GM18502 (cell line): ENCODE results near the gene DGAT2.

Source experiments
- ATAC-seq: cut with Tn5 transposase; IDR thresholded peaks from one replicate; pipeline ENCODE4 v1.9.1; 2021; ENCODE audit warnings: mild to moderate bottlenecking; ENCODE audit not compliant: unreplicated experiment, poor library complexity

DGAT2 gene

DNA sequence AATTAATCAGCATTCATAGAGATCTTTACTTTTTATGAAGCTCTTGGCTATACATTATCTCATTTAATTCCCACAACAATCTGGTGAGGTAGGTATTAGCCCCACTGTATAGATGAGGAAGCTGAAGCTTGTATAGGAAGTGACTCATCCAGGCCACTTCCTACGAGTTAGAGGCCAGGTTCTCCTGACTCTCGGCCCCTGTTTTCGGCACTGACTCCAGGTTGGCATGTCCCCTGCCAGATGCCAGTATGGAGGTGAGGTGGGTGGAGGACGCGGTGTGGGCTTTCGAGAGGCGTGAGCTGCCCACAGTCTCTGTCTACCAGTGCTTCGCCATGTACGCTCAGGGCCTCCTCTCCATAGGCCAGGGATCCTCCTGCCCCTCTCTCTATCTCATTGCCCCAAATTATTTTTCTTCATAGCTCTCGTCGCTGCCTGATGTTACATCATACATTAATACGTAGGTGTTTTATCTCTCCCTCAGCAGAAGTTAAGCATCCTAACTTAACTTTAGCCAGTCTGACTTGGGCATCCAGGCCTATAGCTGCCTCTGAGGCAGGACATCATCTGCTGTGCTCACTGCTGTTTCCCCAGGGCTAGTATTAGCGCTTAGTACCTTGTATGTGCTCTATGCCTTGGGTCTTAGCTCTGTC is 9.0 kb downstream of the DGAT2 start:
- no peak for ATAC-seq

DNA sequence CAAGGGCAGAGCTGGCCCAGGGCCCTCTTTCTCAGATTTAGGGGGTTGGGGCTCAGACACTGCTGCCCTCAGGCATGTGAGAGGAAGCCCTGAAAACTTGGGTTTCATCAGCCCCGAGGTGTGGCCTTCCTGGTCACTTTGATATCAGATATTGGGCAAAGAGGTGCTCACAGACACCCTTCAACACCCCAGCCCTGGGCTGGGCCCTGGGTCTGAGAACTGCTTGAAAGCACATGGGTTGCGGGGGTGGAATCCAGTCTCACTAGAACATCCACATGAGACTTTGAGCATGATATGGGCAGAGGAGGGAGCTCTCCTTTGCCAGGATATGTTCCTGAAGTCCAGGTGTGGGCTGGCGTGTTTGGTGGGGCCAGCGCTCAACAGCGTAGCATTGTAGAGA is 10.4 kb downstream of the DGAT2 start:
- no peak for ATAC-seq

DNA sequence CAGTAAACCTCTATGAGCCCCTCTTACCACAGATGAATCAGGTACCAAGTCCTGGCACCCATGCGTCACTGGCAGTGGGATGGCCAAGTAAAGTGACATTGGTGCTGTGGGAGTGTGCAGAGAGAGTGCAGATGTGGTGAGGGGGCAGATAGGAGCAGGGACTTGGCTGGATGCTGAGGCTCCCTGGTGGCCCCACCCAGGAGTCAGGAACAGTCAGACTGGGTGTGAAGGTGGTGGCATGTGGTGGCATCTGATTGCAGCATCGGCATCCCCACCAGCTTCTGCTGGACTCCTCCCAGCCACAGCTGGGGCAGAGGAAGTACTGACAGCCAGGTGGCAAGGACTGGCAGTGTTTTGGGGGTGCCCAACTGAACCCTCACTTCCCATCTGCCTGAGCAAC is 11.4 kb downstream of the DGAT2 start:
- no peak for ATAC-seq

DNA sequence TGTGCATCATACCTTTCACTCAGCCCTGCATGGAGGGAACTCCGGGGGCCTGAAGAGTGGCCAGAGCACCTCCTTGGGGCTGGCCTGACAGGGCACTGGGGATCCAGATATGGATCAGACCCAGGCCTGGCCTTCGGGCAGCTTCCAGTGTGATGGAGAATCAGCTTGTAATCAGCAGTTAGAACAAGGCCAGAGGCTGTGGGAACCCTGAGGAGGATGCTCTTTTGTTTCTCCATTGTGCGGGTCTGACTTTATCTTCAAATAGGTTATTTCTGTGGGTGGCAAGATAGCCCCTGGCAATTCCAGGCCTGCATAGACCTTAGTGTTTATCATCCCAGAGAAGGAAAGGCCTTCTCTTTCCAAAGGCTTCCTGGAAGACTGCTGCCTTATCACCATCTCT is 12.3 kb downstream of the DGAT2 start:
- no peak for ATAC-seq

DNA sequence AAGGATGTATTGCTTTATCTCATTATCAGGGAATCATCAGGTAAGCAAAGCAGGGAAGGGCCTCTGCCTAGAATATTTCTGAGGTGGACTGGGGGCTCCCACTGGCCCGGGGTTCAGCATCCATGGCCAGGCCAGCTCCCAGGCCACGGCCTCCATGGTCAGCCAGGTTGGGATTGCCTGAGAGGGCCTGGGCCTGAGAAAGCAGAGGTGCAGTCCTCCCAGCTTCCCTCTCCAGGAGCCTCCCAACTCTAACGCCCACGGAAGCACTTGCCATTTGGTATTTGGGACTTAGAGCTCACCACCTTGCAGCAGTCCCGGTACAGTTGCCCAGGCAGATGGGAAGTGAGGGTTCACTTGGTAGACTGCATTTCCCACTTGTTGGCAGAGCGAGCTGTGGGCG is 12.7 kb downstream of the DGAT2 start:
- ATAC-seq, result no peak

DNA sequence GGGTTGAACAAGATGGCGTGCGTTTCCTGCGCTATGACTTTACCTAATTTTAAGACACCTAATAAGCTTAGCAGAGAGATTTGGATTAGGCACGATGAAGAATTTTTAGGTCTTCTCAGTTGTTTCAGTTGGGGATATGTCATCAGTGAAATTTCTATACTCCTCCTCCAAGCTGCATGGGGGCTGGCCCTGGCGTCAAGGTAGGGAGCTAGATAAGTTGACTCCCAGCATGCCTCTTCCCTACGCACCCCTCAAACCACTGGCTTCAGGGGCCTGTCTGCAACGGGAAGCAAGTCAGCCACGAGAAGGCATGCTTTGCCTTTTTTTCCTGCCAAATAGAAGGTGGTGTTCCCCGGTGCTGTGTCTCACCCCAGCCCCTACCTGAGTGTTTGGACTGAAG is 13.3 kb downstream of the DGAT2 start:
- no peak for ATAC-seq

DNA sequence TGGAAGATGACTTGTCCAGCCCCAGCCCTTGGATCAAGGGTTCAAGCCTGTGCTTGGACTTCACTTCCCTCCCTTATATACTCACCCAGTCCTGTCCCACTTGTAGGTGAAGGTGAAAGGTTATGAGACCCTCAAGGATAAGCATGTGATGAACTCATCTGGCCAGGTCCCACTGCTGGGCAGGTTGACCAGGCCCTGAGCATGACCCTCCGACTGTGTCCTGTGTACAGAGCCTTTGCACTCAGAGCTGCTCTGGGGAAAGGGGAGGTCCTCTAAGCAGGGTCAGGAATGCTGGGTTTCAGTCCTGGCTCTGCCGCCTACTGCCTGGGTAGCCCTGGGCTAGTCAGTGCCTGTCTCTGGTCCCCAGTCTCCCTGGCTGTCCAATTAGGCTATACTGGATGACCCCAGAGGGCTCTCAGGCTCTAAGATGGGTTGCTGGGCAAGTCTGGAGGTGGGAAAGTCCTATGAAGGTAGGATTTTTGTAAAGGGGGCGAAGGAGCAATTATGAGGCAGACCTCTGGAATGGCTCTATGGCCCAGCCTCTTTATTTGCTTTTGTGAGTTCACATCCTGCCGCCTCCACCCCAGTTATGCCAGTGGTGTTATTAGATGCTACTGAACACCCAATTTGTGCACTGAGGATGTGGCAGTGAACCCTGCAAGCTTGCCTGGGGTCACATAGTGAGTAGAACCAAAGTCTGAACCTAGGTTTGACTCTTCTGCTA is 14.1 kb downstream of the DGAT2 start:
- ATAC-seq, result no peak

DNA sequence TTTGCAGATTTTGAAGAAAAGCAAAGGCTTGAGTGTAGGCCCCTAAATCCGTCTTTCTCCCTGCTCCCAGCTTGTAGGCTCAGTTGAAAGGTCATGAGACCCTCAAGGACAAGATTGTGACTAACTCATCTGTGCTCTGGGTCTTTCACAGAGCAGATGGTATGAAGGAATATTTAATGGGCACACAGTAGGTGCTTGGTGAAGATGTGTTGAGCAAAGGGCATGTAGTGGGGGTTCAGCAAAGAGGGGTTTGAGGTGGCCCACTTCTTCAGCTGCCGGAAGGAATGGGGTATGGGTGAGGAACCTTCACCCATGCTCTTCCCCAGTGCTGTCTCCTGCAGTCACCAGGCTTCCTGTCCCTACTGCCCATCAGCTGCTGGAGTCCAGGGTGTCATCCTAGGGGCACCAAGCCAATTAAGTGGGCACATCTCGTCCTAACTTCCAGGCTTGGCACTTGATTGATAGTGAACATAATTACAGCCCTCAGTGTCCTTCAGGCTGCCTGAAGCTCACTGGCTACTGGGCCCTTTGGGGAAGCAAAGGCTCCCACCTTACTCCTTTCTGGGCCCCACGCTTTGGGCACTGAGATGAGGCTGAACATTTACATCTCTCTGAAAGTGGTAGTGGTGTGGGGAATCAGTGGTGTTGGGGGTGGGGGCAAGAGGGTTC is 15.0 kb downstream of the DGAT2 start:
- no peak for ATAC-seq

DNA sequence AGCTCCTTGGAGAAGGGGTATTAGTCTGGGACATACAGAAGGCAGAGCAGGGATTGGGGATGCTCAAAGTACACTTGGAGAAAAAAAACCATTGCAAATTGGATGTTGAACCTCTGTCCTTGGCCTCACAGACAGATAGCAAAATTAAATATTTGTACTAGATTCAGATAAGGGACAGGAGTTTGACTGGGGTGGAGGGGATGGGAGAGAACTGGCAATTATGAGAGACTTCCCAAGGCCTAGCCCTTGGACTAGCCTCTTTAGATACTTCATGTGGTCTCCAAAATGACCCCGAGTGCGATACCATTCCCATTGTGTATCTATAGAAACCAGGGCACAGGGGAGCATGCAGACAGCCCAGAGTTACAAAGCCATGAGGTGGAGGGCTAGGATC is 15.5 kb downstream of the DGAT2 start:
- ATAC-seq, result no peak

DNA sequence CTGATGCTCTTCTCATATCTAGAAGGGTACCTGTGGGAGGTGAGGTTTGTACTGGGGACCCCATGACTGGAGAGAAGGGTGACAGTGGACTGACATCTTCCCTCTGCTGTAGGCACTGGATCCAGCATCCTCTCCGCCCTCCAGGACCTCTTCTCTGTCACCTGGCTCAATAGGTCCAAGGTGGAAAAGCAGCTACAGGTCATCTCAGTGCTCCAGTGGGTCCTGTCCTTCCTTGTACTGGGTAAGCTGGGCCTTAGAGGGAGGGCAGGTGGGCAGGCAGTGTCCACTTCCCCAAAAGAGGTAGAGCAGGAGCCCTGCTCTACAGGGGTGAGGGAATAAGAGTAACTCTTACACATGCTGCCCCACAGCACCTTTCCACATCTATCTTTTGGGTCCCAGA is 15.9 kb downstream of the DGAT2 start:
- ATAC-seq, result no peak

DNA sequence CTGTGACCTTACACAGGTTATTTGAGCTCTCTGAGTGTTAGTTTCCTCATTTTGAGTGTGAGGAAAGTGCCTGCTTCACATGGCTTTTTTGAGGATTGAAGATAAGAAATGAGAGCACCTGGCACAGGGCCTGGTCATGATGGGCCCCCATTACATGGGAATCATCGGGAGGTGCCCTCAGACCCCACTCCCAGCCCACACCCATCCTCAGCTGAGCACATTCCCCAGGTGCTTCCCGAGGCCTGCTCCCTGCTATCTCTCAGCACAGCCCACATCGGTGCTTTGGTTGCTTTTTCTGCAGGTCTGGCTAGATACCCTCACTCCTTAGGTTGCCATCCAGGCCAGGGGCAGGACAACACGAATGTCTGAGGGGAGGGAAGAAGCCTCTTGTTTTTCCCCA is 16.6 kb downstream of the DGAT2 start:
- no peak for ATAC-seq

DNA sequence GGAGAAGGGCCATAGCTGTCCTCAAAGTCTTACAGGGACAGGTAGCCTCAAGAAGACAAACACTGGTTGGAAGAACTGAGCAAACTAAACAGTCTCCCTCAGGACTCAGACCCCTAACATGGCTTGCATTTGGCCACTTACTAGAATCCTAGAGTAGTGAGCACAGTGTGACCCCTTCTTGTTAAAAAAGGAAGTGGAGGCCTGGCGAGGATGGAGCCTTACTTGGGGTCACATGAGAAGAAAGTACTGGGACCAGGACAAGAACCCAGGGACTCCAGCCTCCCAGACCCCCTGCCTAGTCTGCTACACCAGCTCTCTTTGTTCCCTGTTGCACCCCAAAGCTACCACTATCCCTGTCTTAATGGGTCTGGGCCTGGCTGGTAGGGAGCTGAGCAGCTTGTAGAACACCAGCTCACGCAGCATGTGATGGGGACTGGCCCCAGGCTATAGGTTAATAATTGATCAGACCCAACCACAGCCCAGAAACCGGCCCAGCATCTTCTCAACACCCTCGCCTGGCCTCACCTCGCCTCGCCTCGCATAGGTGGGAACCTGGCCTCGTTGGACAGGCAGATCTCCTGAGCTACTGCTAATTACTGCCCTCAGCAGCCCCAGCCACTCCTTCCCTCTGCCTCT is 17.6 kb downstream of the DGAT2 start:
- ATAC-seq, result no peak

DNA sequence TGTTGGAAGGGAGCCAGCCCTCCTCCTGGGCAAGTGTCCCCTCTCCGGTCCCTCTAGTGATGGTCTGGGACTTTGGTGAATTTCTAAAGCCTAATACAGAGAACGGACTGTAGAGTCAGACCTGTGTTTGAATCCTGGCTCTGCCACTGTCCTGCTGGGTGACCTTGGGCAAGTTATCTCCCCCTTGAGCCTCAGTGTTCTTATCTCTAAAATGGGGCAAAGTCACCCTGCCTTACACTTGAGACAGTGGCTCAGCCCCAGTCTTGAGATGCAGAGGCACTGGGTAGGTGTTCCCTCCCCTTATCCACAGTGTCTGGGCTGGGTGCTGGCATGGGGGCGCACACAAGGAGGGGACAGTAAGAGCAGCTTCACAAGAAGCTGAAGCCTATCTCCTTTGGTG is 20.9 kb downstream of the DGAT2 start:
- ATAC-seq, result no peak

DNA sequence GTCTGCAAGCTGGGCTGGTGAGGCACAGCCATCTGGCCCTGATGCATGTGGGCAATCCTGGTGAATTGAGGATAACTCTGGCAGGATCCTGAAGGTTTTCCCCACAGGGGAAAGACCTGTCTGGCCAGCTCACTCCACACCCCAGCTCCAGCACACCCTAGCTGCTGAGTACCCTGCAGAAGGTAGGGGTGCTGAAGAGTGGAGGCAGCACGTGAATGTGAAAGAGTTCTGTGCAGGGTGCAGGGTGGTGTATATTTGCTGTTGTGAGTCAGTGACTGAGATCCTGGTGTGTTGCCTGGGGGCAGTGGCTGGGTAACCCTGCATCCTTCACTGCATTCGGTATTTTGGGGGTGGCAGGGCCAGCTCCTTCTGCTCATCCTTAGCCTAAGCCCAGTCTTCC is 22.4 kb downstream of the DGAT2 start:
- ATAC-seq, result no peak

DNA sequence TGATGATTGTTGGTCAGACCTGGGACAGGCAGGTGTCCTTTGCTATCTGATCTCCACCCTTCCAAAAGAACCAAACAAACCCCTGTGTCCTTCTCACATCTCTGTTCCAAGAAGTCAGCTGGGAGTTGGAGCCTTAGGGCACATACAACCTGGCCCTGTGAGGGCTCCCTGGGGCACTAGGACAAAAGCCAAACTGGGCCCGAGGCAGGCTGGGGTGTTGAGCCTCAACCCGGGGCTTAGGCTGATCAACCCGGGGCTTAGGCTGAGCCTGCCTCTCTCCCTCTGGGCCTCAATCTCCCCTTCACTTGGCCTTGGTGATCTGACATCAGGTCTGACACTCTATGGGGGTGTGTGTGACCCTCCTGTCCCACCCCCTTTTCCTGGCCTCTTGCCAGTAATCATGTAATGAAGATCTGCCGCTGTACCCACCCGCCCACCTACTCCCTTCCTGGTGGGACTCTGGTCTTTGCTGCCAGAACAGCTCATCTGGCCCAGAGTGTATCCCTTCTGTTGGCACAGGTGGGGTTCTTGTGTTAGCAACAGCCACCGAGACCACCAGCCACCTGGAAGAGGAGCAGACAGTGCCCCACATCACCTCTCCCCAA is 23.7 kb downstream of the DGAT2 start:
- ATAC-seq, result no peak

DNA sequence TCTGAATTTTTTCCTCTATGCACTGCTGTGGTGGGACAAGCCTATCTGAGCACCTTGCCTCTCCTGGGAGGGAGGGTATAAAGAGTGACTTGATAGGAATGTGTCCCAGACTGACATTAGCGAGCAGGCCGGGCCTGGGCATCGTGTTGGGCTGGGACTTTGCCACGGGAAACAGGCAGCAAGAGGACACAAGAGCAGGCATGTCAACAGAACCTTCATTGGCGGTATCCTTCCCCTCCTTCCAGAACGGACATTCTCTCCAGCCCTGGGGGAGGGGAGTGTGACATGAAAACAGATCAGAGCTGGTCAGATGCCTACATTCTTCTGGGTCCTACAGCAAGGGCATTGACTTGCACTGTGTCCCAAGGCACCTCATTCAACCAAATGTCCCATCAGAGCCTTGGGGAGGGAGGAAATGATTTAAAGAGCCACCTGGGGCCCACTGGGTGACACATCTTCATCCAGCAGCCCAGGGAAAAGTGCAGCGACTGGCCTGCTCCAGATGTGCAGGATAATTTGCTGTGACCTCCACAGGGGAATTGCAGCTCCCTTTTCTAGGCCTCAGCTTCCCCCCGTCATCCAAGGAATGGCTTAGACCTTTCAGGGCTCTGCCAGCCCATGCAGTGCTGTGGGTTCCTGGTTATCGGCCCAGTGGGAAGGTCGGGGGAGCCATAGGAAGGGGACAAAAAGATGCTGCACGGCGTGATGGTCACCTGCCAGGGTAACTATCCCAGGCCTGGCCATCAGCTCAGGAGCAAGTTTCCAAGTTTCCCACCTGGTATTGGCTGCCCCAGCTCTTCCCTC is 24.6 kb downstream of the DGAT2 start:
- ATAC-seq, result no peak

DNA sequence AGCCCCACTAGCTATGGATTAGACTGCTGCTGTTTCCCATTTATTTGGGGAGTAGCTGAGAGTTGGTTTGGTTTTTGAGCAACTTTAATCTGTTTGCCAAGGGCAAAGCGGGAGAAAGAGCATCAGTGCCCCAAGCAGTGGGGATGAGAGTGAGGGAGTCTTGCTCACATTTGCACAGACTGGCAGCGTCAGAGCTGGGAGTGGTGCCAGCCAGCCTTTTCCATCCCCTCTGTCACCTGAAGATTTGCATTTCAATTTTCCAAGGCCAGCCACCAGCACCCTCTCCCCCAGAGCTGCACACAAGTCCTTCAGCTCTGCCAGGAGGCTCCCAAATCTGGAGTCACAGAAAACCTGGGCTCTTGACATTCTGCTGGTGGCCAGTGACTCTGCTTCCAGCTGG is 25.4 kb downstream of the DGAT2 start:
- no peak for ATAC-seq

DNA sequence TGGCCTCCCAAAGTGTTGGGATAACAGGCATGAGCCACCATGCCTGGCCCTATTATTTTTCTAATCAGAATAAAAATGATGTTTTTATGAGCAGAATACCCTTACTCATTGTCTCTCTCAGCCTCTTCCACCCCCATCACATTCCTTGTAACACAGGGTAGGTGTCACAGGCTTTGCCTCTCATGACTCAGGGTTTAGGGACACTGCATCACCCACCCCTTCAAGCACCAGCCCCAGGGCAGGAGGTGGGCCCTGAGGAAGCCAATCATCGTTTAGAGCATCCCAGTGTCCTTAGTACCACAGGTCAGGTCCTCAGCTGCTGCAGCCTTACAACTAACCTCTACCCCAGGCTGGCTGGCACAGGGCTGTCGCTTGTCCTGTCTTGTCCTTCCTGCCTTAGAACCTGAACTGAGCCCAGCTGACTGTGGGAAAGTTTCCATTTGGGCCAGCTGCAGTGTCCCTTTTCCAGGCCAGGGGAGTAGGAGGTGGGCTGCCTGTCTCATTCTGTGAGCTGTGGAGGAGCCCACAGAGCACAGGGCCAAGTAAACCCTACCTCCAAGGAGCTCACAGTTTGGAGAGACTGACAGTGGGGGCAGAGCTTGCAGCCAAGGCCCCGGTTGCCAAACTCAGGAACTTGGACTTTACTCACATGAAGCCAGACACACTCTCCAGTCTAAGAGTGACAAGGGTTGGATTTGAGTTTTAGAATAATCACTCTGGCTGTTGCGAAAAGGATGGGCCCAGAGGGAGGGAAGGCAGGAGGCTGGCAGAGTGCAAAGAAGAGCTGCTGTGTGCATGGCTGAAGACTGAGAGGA is 26.9 kb downstream of the DGAT2 start:
- ATAC-seq, result no peak

DNA sequence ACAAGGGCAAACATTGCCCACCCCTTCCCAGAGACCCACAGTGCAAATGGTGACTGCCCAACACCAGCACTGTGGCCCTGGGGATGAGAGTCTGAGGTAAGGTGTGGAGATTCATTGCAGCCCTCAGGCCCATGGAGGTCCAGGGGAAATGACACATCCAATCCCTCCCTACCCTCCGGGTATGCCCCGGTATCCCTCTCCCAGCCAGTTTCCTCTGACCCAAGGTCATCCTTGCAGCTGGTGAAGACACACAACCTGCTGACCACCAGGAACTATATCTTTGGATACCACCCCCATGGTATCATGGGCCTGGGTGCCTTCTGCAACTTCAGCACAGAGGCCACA is 27.5 kb downstream of the DGAT2 start:
- ATAC-seq, result no peak
